MV-4-11 (cell line): ENCODE data around the gene LHCGR.
A peak's percentile ranks its signal among the peaks of the same experiment; 100 is the strongest.
"Not testable (repeated sequence)": the region's sequence is repeated elsewhere in the genome, so short reads cannot be mapped to it uniquely, and the experiment has no call there.

Experiments used
- DNase-seq: peaks from one replicate; lab custom pipeline; 2025; lab: John Stamatoyannopoulos, UW

Gene LHCGR

DNA sequence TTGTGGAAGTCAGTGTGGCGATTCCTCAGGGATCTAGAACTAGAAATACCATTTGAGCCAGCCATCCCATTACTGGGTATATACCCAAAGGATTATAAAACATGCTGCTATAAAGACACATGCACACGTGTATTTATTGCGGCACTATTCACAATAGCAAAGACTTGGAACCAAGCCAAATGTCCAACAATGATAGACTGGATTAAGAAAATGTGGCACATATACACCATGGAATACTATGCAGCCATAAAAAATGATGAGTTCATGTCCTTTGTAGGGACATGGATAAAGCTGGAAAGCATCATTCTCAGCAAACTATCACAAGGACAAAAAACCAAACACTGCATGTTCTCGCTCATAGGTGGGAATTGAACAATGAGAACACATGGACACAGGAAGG lies 16.3 kb downstream of the LHCGR start:
- not testable (repeated sequence) for DNase-seq

DNA sequence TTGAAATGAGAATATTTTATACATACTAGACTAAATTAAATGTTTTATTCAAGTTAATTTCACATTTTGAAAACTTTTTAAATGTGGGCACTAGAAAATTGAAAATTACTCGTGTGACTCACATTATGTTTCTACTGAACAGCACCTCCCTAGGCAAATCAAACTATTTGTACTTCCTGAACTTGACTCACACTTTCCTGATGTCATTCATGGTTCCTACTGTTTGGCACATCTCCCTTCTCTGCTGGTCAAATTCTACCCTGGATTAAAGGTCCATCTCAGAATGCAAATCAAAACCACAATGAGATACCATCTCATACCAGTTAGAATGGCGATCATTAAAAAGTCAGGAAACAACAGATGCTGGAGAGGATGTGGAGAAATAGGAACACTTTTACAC lies 16.7 kb downstream of the LHCGR start:
- no peak for DNase-seq

DNA sequence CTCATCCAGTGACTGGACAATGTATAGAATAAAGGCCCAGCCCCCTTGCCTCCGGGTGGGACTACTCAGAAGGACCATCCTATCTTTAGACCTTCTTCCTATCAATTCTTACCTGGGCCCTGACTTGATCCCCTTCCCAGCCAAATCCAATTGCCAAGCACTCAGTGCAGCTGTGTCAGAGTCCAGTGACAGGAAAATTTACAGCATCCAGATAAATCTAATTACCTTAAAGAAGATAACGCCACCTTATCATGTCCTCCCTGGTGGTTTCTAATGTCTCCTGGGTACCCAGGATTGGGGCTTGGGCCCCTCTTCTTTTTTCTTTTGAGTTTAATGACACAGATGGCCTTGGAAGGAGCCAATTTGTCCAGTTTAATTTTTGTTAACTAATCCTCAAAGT lies 19.3 kb downstream of the LHCGR start:
- no peak for DNase-seq

DNA sequence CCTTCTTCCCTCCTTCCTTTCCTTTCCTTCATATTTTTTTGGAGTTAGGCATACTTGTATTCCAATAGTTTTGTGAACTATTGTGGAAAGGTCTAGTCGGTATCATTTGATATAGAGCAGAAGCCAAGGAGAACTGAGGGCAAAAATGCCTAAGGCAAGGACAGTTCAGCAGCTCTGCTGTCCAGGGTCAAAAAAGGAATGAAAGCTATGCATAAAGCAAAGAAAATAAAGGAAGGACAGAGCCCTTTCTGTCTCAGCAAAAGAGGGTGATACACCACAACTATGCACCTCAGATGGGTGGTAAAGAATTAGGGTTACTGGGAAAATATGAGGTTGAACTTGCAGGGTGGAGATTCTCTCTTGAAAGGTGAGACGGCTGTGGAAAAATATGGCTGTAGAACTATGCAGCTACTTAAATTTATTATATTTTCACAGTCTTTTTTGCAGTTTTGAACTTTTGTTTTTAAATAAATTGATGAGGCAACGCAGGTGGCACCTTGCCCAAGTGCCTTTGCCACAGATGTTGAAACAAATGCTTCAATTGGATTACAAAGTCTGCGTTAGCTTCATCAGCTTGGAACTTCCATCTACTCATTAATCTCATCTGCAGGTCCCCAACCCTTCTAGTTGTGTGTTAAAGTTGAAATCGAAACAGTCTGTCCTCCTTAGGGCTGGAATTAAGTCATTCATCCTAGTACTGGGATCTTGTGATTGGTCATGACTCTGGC lies 20.8 kb downstream of the LHCGR start:
- no peak for DNase-seq

DNA sequence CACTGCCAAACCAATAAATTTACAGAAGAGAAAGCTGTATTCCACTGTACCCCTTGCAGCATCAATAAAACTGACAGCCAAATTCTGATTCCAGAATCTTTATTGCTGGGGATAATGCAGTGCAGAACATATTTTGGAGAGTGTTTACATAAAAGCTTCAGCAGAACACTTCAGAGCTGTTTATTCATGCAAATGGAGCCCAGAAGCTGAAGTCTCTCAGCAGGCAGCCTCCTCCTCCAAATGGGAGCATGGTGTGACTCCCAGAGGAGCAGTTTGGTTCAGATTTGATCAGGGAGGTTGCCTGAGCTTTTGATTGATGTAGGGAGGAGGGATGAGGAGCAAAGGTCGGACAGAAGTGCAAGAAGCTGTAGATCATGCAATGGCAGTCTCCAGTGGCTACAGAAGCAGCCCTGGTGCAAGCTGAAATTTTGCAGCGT lies 22.4 kb downstream of the LHCGR start:
- DNase-seq: no peak

DNA sequence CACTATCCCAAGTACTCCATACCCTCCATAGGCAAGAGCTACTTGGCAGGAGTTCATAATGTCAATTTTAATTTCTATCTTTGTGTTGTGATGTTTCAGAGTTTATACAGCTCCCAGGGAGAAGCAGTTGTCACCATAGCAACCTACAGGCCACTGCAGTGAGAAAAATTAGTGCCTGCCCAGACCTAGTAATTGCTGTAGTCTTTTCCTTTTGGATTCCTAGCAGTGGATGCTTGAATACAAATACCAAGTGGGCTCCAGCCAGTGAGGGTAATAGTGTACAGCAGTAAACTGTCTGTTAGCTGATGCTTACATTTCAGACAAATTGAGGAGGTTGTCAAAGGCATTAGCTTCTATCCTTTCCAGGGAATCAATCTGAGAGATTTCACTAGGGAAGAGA lies 26.7 kb downstream of the LHCGR start:
- DNase-seq: no peak

DNA sequence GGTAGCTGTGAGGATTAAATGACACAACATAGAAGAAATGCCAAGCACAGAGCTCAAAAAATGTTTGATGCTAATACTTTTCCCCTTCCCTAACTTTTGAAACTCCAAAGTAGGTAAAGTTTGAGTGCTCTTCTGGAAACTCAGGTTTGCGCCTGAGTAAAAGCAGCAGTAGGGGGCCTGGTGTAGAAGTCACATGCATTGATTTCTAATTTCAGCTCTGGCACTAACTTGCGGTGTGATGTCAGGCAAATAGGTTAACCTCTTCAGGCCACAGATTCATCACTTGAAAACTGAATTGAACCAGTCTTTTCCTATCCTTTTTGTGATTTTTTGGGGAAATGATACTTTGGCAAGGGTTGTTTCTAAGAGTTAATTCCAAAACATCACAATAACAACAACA lies 27.2 kb downstream of the LHCGR start:
- DNase-seq: no peak

DNA sequence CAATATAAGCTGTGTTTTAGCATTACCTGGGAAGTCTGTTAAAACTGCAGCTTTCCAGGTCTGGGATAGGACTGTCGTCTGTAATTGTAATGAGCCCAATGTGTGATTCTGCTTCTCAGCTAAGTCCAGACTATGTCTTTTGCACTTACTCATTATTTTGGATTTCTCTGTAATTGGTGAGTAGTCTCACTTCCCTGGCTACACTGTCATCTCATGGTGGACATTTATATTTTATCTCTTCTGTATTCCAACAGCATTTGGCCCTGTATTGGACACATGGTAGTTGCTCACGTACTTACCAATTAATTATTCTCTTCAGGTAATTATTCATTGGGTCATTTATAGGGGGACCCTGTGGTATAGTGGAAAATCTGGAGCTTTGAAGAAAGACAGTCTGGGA lies 28.0 kb downstream of the LHCGR start:
- no peak for DNase-seq

DNA sequence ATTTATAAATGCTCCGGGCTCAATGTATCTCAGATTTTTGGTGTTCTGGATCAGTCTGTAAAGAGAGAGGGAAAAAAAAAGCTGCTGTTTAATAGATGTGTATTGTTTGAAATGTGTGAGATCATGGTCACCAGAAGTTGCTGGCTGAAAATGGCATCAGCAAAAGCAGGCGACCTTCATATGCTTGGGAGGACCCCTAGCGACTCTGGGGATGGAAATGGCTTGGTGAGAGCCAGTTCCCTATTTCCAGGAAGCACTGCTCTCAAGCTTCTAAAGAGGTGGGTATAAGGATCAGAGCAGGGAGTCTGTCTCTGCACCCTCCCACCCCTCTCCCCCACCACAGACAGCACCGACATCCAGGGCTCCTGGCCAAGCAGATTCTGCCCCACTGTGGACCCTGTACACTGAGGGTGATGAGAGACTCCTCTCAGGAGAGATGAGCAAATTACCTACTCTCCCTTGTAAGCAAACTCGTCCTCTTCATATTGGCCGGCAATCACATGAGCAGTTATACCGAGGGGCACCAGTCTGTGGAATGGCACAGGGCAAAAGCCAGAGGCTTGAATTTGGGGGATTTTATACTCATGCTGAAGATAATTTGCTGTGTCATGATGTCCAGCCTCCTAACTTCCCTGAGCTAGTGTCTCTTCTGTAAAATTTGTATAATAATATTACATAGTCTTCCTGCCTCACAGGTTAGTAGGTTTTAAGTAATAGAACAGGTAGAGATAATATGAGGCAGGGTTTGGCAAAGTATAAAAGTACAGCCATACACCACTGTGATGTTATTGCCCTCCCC lies 29.6 kb downstream of the LHCGR start:
- no peak for DNase-seq

DNA sequence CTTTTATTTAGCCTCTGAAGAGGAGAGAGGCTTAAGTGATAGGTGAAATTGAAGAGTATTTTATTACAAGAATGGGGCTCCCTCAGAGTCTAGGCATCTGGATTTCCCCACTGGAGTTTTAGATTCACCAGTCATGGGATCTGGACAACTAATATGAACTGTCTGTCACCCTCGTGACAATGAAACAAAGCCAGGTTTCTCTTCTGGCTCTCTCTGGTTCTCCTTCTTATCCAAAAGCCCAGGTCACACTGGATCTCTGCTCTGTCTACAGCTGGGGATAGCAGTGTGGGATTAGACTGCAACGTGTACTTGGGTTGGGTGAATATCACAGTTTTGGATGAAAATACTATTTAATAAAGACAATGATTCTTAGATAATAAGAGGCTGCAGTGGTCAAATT lies 31.2 kb downstream of the LHCGR start:
- DNase-seq: no peak

DNA sequence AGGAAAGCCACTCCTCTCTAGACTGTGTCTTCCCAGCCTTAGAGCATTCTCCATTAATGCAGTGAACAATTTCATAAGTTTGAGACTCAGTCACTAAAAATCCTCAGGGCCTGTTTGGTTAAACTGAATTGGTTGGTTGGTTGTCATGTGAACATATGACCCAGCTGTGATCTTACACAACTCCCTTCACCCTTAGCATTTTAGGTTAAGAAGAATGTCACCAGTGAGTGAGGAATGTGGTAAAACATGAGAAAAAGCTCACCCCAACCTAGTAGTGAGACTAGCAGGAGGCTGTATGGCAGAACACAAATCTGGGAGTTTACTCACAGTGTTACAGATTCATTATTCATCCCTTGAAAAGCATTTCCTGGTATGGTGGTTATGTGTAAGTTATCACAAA lies 32.4 kb downstream of the LHCGR start:
- DNase-seq: no peak

DNA sequence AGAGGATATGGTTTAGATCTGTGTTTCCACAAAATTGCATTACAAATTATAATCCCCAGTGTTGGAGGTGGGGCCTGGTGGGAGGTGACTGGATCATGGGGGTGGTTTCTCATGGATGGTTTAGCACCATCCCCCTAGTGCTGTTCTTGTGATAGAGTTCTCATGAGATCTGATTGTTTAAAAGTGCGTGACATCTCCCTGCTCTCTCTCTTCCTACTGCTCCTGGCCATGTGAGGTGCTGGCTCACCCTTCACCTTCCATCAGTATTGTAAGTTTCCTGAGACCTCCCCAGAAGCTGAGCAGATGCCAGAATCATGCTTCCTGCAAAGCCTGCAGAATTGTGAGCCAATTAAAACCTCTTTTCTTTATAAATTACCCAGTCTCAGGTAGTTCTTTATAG lies 33.1 kb downstream of the LHCGR start:
- DNase-seq: no peak

DNA sequence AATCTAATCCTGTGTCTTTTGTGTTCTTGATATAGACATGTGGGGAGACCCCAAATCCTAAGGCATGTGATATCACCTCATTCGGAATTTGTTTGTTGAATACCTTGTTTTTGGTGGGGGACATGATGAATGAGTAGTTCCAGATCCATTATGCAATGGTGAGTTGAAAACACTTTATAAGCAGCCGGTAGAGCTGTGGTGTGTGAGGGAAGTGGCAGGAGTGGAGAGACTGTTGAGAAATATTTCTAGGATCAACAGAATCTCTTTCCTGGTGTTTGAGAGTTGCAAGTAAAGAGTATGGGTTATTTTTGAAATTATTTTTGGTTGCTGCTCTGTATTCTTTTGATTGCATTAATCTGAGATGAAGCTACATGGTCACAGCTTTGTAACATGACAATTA lies 34.4 kb downstream of the LHCGR start:
- no peak for DNase-seq

DNA sequence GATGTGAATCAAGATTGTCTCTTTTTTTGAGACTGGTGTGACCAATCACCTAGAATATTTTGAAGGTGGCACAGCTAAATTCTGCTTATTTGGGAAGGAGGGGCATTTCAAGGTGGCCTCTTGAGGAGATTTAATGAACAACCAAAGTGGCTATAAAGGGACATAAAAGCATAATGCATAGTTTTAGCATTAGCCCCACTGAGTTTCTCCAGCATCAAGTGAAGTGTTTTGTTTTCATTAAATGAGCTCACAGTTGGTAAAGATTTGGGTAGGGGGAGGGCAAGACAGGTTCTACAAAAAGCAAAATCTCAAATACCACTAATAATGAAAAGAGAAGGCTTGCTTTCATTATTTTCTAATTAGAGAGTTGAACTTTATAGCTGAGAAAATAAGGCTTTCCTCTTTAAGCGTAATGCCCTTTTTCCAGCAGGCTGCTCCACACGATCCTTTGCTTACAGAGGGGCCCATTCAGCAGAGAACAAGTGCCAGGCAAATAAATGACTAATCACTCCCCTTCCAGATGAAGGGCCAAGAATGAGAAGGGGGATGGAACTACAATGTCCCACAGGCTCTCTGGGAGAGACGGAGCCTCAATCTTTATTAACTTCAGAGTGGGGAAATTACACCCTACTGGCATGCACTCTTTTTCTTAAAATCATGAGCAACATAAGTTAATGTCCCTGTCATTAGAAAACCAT lies 35.9 kb downstream of the LHCGR start:
- DNase-seq: no peak

DNA sequence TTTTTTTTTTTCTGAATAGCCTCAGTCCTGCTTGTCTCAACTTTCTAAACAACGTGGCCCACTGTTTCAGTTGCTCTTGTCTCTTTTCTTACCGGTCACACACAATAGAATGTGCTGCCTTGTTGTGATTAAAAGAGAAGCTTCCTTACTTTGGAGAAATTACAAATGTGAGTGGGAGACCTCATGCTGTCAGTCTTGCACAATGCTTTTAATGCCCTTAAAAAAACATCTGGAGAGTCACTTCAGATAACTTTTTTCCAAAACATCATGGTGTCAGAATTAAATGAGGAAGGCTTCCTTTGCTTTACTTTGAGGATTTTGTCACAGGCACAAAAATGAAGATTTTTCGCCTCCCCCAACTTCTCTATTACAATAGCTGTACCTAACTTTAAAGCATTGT lies 37.7 kb downstream of the LHCGR start:
- DNase-seq: no peak

DNA sequence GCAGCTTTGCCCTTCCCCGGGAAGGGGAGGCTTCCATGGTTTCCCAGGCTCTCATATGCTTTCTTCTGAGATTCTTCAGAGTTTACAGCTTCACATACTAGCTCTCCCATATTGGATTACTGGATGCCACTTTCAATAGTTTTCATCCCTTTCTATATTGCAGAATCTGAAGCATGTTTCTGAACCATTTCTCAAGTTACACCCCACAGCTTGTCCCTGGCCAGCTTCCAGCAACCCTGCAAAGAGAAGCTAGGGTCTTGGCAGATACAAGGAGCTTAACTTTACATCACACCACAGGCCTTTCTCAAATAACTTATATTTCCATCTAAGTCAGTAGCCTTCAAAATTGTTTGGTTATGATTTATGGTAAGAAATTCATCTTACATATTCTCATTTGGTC lies 39.6 kb downstream of the LHCGR start:
- DNase-seq: no peak

DNA sequence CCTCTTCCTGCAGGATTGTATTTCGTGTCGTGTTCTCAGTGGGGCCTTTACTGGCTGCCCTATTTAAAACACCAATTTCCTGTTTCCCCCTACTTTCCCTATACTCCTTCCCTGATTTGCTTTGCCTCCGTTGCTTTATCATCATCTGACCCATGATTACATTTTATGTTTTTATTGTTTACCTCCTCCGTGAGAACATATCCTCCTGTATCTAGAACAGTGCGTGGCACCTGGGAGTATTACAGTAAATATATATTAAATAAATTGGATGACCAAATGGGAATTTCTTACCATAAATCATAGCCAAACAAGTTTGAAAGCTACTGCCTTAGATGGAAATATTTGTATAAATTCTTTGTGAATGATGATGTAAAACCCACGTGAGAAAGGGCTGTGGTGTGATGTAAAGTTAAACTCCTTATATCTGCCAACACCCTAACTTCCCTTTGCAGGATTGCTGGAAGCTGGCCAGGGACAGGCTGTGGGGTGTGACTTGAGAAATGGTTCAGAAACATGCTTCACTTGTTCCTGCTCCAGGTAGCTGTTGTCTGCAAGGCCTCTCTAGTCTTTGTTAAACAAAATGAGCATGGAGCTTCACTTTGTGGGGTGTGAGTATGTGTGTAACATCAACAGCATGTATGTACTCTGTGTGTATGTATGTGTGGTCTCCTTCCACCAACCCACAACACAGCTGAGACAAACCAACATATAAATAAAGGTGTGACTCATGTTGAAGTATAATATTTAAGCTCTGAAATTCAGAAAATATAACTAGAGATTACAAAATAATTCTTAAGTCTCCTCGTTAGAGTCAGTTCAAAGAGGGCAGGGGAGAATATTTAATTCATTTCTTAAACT lies 40.3 kb downstream of the LHCGR start:
- peak; percentile 11 for DNase-seq

DNA sequence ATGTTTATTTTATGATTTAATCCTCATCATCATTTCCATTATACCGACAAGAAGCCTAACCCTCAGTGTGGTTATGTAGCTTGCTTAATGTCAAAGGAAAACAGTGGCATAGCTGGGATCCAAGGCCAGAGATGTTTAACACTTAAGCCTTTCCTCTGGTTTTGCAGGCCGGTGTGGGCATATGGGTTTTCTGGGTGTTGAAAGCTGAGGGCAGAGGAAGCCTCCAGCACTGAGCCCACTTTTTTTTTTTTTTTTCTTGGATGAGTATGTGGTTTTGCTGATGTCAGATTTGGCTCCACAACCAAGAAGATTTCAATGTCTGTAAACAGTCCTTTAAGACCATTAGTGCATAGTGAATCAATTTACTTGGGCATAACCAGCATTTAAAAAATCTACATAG lies 41.3 kb downstream of the LHCGR start:
- no peak for DNase-seq

DNA sequence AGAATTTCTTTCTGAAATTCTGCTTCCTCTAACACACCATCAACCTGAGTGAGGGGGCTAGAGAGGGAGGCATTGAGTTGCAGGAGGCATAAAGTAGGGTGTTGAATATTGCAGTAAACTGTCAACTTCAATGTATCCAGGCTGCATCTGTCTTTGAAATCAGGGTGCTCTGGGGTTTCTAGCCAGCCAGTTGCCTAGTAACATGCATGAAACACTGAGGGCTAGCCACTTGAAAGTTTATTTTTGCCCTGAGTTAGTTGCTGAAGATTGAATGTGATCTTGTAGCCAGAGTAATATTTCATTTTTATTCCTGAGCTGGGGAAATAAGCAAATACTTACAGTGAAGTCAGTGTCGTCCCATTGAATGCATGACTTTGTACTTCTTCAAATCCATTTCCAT lies 41.9 kb downstream of the LHCGR start:
- DNase-seq: no peak

DNA sequence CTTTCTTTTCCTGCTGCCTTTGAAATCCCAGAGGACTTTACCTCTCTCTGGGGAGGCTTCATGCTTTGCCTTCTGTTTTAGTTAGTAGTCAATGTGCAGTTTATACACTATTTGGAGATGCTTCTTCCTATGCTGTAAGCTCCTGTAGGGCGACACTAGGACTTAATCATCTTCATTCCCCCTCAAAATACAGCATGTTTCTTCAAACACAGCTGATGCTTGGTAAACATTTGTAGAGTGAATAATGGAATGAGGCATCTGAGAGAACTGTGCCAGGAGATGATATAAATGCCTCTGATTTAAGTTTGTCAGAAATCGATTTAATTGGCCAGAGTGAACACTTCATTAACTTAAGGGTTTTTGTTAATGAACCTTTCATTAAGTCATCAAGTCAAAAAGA lies 43.4 kb downstream of the LHCGR start:
- DNase-seq: no peak

DNA sequence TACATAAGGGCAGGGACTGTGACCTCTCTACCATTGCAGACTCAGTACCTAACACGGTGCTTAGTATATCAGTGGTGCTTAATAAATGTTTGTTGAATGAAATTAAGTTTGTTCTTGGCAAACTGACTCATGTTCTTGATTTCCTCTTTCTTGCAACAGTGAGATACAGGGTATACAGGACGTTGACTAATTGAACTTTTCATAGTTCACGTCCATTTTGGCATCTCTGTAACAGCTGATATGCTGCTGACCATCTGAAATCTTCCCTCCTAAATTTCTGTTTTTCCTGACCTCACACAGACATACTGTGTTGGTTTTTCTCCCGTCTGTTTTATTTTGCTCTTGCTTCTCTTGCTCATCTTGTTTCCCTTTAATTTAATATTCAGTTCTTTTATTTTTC lies 44.2 kb downstream of the LHCGR start:
- no peak for DNase-seq
